CD4-positive, alpha-beta memory T cell (primary cell): ENCODE measurements around the gene TECPR1. TPM values are rescaled to one million over a fixed set of nuclear protein-coding genes. Genes with fewer than 3 reads are reported as not detected.

Source experiments
- CTCF ChIA-PET: fragments of 350-600 bp; sonication (Branson Sonifier 250); formaldehyde crosslinking; loops from one replicate; lab custom pipeline; 2021; ENCODE audit warnings: inconsistent platforms; ENCODE audit not compliant: partially characterized antibody; lab: Charles Lee
- POLR2A ChIA-PET: fragments of 350-600 bp; sonication (Branson Sonifier 250); formaldehyde crosslinking; loops from one replicate; lab custom pipeline; 2021; ENCODE audit not compliant: partially characterized antibody; lab: Charles Lee
- DNase-seq, 5 donors: peaks; one replicate each; pipeline versions ENCODE4 v3.0.0 to v3.0.0-alpha.2; 2020 to 2022; ENCODE audit warnings: mixed read lengths in 1 of 5
- H3K27ac ChIP-seq: one replicate; pipeline ENCODE4 v1.7.0; 2013; ENCODE audit warnings: low read depth, low read length
- H3K27me3 ChIP-seq: 2 replicates; pipeline ENCODE4 v1.7.0; 2013; ENCODE audit warnings: mild to moderate bottlenecking, low read length, moderate library complexity; ENCODE audit not compliant: insufficient read depth
- H3K36me3 ChIP-seq: 2 replicates; pipeline ENCODE4 v1.7.0; 2013; ENCODE audit warnings: mild to moderate bottlenecking, low read length, moderate library complexity; ENCODE audit not compliant: insufficient read depth
- H3K4me1 ChIP-seq: 2 replicates; pipeline ENCODE4 v1.7.0; 2013; ENCODE audit warnings: mild to moderate bottlenecking, low read length, moderate library complexity; ENCODE audit not compliant: insufficient read depth
- H3K4me3 ChIP-seq, 2 donors: one replicate each; pipeline ENCODE4 v1.7.0; 2013; ENCODE audit warnings: low read length in 2 of 2, mild to moderate bottlenecking in 1 of 2
- H3K9me3 ChIP-seq, 2 donors: one replicate each; pipeline ENCODE4 v1.7.0; 2013; ENCODE audit warnings: low read length in 2 of 2, control low read depth in 1 of 2; ENCODE audit not compliant: control insufficient read depth in 1 of 2
- H3K27ac Mint-ChIP-seq, 7 donors: one replicate each; pipeline ENCODE4 v1.8.0; 2020 to 2021; ENCODE audit warnings: mixed read lengths in 7 of 7, mild to moderate bottlenecking in 6 of 7, inconsistent platforms in 3 of 7, moderate library complexity in 3 of 7
- H3K27me3 Mint-ChIP-seq, 2 donors: one replicate each; pipeline ENCODE4 v1.8.0; 2020 to 2021; ENCODE audit warnings: mixed read lengths in 2 of 2
- H3K36me3 Mint-ChIP-seq, 2 donors: one replicate each; pipeline ENCODE4 v1.8.0; 2020 to 2021; ENCODE audit warnings: mixed read lengths in 2 of 2, inconsistent platforms in 1 of 2, mild to moderate bottlenecking in 1 of 2
- H3K4me1 Mint-ChIP-seq, 4 donors: one replicate each; pipeline ENCODE4 v1.8.0; 2020 to 2021; ENCODE audit warnings: mixed read lengths in 4 of 4, mild to moderate bottlenecking in 1 of 4
- H3K4me3 Mint-ChIP-seq, 8 donors: one replicate each; pipeline ENCODE4 v1.8.0; 2020 to 2021; ENCODE audit warnings: mixed read lengths in 8 of 8, mild to moderate bottlenecking in 7 of 8, moderate library complexity in 6 of 8, inconsistent platforms in 3 of 8
- H3K9me3 Mint-ChIP-seq, 8 donors: one replicate each; pipeline ENCODE4 v1.8.0; 2020 to 2021; ENCODE audit warnings: mixed read lengths in 8 of 8, mild to moderate bottlenecking in 5 of 8, inconsistent platforms in 3 of 8, moderate library complexity in 1 of 8
- intact Hi-C: fragments of 100-400 bp; cut with micrococcal nuclease; formaldehyde crosslinking; loops from one replicate; pipeline ENCODE4 v1.15.1; 2023
- polyA plus RNA-seq, 2 donors: library from polyadenylated mRNA; unstranded; fragments of 300-500 nt; fragmentation: Illumina TruSeq; gene quantifications; one replicate each; pipeline ENCODE4 v1.2.3, GENCODE V29; 2021
- total RNA-seq, 2 experiments: library from RNA; stranded (reverse); gene quantifications; one replicate each; pipeline ENCODE4 v1.2.3, GENCODE V29; 2021

Gene TECPR1
- total and polyA plus RNA-seq, 4 experiments from 2014 or later = 17.3 to 147 (median 85.9) TPM

- ChIA-PET POLR2A (interaction anchor here (1.0 to 4.5 kb wide), 2 partner anchors 32 to 71 kb away, joined by 3 to 71 read pairs; partner anchors contain the start of gene TECPR1), CTCF (interaction anchor here (1.2 kb wide), 1 partner anchor 31 kb away, joined by 3 read pairs; the partner anchor contains the start of gene TECPR1)
- DNase-seq = no peak
- Histone ChIP-seq H3K4me1 (peaks cover 43% of the 10 kb centered on the region), H3K36me3 (no peaks in the 10 kb centered on the region), H3K9me3 (no peaks in the 10 kb centered on the region), H3K27me3 (no peaks in the 10 kb centered on the region), H3K27ac (no peak overlapping the region), H3K4me3 (no peak overlapping the region)
- intact Hi-C loops = loop anchor here (5.0 to 10.0 kb wide), 2 partner anchors 409 to 1166 kb away; partner anchors contain the start of genes ASNS and SDHAF3
- H3K27ac Mint-ChIP-seq = peak overlapping the region; percentile 68 to 90 (median 81)
- peaks cover 10 to 44% (median 33%) of the 10 kb centered on the region in 4 donors for H3K4me1 Mint-ChIP-seq
- no peaks in the 10 kb centered on the region for H3K9me3 Mint-ChIP-seq
- H3K4me3 Mint-ChIP-seq = peak overlapping the region; percentile 78 to 86 (median 83)
- no peaks in the 10 kb centered on the region for H3K27me3 Mint-ChIP-seq
- H3K36me3 Mint-ChIP-seq = peaks cover 0 to 6% of the 10 kb centered on the region in 2 donors
These were observed 31.3 kb upstream of the TECPR1 start for GRCh38 chr7:98283127-98283886.

GRCh38 chr7:98282703-98283102 is 30.7 kb upstream of the TECPR1 start:
- peaks cover 10 to 44% (median 33%) of the 10 kb centered on the region in 4 donors for H3K4me1 Mint-ChIP-seq
- H3K4me3 ChIP-seq = peak overlapping the region; percentile 52 to 63
- peak overlapping the region; percentile 78 to 86 (median 83) for H3K4me3 Mint-ChIP-seq
- H3K27me3 ChIP-seq = no peaks in the 10 kb centered on the region
- H3K9me3 ChIP-seq = no peaks in the 10 kb centered on the region
- H3K36me3 ChIP-seq = no peaks in the 10 kb centered on the region
- DNase-seq = no peak
- peaks cover 0 to 6% of the 10 kb centered on the region in 2 donors for H3K36me3 Mint-ChIP-seq
- ChIA-PET POLR2A (interaction anchor here (1.0 to 4.5 kb wide), 2 partner anchors 31 to 71 kb away, joined by 3 to 71 read pairs; partner anchors contain the start of gene TECPR1), CTCF (interaction anchor here (1.2 kb wide), 1 partner anchor 30 kb away, joined by 3 read pairs; the partner anchor contains the start of gene TECPR1)
- H3K27ac ChIP-seq = peak overlapping the region; percentile 74
- intact Hi-C loops = loop anchor here (5.0 to 10.0 kb wide), 2 partner anchors 408 to 1165 kb away; partner anchors contain the start of genes ASNS and SDHAF3
- H3K4me1 ChIP-seq = peaks cover 43% of the 10 kb centered on the region
- H3K27ac Mint-ChIP-seq = peak overlapping the region; percentile 68 to 90 (median 81)
- no peaks in the 10 kb centered on the region for H3K27me3 Mint-ChIP-seq
- no peaks in the 10 kb centered on the region for H3K9me3 Mint-ChIP-seq

- ChIA-PET CTCF (interaction anchor here (1.2 kb wide), 1 partner anchor 29 kb away, joined by 3 read pairs; the partner anchor contains the start of gene TECPR1), POLR2A (interaction anchor here (0.6 to 4.5 kb wide), 4 partner anchors 25 to 174 kb away, joined by 3 to 71 read pairs (median 3); partner anchors contain the start of gene TECPR1)
- H3K4me1 ChIP-seq = peaks cover 43% of the 10 kb centered on the region
- peak overlapping the region; percentile 52 to 63 for H3K4me3 ChIP-seq
- no peaks in the 10 kb centered on the region for H3K36me3 ChIP-seq
- no peaks in the 10 kb centered on the region for H3K9me3 ChIP-seq
- peak in 1 of 5 donors; percentile 55 for DNase-seq
- intact Hi-C loops = loop anchor here (1.0 to 10.0 kb wide), 6 partner anchors 30 to 1165 kb away; partner anchors contain the start of genes ASNS, SDHAF3, TECPR1 and TRRAP
- H3K36me3 Mint-ChIP-seq = peaks cover 0 to 6% of the 10 kb centered on the region in 2 donors
- H3K27me3 ChIP-seq = no peaks in the 10 kb centered on the region
- no peaks in the 10 kb centered on the region for H3K27me3 Mint-ChIP-seq
- H3K27ac Mint-ChIP-seq = peak overlapping the region; percentile 63 to 90 (median 81)
- H3K9me3 Mint-ChIP-seq = no peaks in the 10 kb centered on the region
- peak overlapping the region; percentile 74 for H3K27ac ChIP-seq
- peaks cover 10 to 40% (median 32%) of the 10 kb centered on the region in 4 donors for H3K4me1 Mint-ChIP-seq
- H3K4me3 Mint-ChIP-seq = peak overlapping the region; percentile 78 to 86 (median 83)
These were observed 29.9 kb upstream of the TECPR1 start for GRCh38 chr7:98281757-98282606.

- H3K4me1 ChIP-seq = peaks cover 43% of the 10 kb centered on the region
- ChIA-PET CTCF (interaction anchor here (1.6 kb wide), 2 partner anchors 12 to 16 kb away, joined by 4 to 5 read pairs; no protein-coding TSS in a partner anchor), POLR2A (interaction anchor here (0.6 to 4.5 kb wide), 6 partner anchors 15 to 173 kb away, joined by 3 to 71 read pairs (median 3); partner anchors contain the start of gene TECPR1)
- peak; percentile 82 to 91 (median 84) for DNase-seq
- peak within 1 kb of the TSS; percentile 74 for H3K27ac ChIP-seq
- intact Hi-C loops = loop anchor here (1.0 to 10.0 kb wide), 7 partner anchors 29 to 1164 kb away; partner anchors contain the start of genes ASNS, LMTK2, SDHAF3 and TECPR1
- Mint-ChIP-seq H3K36me3 (peaks cover 0 to 6% of the 10 kb centered on the region in 2 donors), H3K9me3 (no peaks in the 10 kb centered on the region), H3K27ac (peak within 1 kb of the TSS; percentile 77 to 92 (median 90)), H3K27me3 (no peaks in the 10 kb centered on the region), H3K4me1 (peaks cover 10 to 36% (median 27%) of the 10 kb centered on the region in 4 donors), H3K4me3 (peak within 1 kb of the TSS; percentile 86 to 93 (median 88))
- no peaks in the 10 kb centered on the region for H3K36me3 ChIP-seq
- H3K9me3 ChIP-seq = no peaks in the 10 kb centered on the region
- H3K27me3 ChIP-seq = no peaks in the 10 kb centered on the region
- peak within 1 kb of the TSS; percentile 73 to 81 for H3K4me3 ChIP-seq
These were observed 29.0 kb upstream of the TECPR1 start, which contains the start of gene BRI3 for GRCh38 chr7:98280791-98281756. BRI3 (plus strand) TSS chr7:98281686; CDS start chr7:98281796, 110 bp downstream.

GRCh38 chr7:98280296-98280695 is 28.3 kb upstream of the TECPR1 start:
- no peaks in the 10 kb centered on the region for H3K9me3 Mint-ChIP-seq
- Histone ChIP-seq H3K27ac (peak overlapping the region; percentile 66), H3K4me1 (peaks cover 40% of the 10 kb centered on the region), H3K36me3 (no peaks in the 10 kb centered on the region), H3K9me3 (no peaks in the 10 kb centered on the region), H3K4me3 (peak overlapping the region; percentile 73 to 81), H3K27me3 (no peaks in the 10 kb centered on the region)
- DNase-seq = no peak
- no peaks in the 10 kb centered on the region for H3K27me3 Mint-ChIP-seq
- H3K27ac Mint-ChIP-seq = peak overlapping the region; percentile 75 to 92 (median 84)
- CTCF ChIA-PET = interaction anchor here (1.6 kb wide), 2 partner anchors 12 to 15 kb away, joined by 4 to 5 read pairs; no protein-coding TSS in a partner anchor
- peak overlapping the region; percentile 85 to 93 (median 88) for H3K4me3 Mint-ChIP-seq
- H3K4me1 Mint-ChIP-seq = peaks cover 10 to 35% (median 26%) of the 10 kb centered on the region in 4 donors
- peaks cover 0 to 6% of the 10 kb centered on the region in 2 donors for H3K36me3 Mint-ChIP-seq
- POLR2A ChIA-PET = interaction anchor here (0.6 to 4.5 kb wide), 6 partner anchors 9 to 47 kb away, joined by 3 to 71 read pairs (median 3); partner anchors contain the start of gene TECPR1
- intact Hi-C loops = loop anchor here (1.0 to 10.0 kb wide), 4 partner anchors 77 to 1163 kb away; partner anchors contain the start of genes ASNS, LMTK2 and SDHAF3
